DND-41 (cell line): Measurements from ENCODE around the gene CLOCK.

ENCODE experiments used
- CTCF ChIP-seq: IDR thresholded peaks from 2 replicates; pipeline ENCODE4 v1.5.1; 2012; ENCODE audit warnings: borderline replicate concordance, low read length, moderate library complexity, mild to moderate bottlenecking; ENCODE audit not compliant: poor library complexity, severe bottlenecking; ENCODE audit errors: extremely low read depth
- EZH2 ChIP-seq: IDR thresholded peaks from 3 replicates; pipeline ENCODE4 v1.6.1; 2012; ENCODE audit warnings: borderline replicate concordance, low read depth, mild to moderate bottlenecking, moderate library complexity, low read length, inconsistent platforms; ENCODE audit not compliant: severe bottlenecking

- TF ChIP-seq CTCF (no peak), EZH2 (no peak)
Measured at GRCh38 chr4:55466001-55466400, 80.7 kb downstream of the CLOCK start.
